Trophoblast cell (in vitro differentiated cells and primary cell): ENCODE measurements around the gene LMO2.
"Not testable (repeated sequence)": the region's sequence is repeated elsewhere in the genome, so short reads cannot be mapped to it uniquely, and the experiment has no call there.

Experiments used
- DNase-seq, 2 donors: peaks; one replicate each; pipeline ENCODE4 v3.0.0-alpha.2; 2016
- H2AFZ ChIP-seq: 2 replicates; pipeline ENCODE4 v1.6.1; 2013; ENCODE audit warnings: low read length, moderate library complexity, mild to moderate bottlenecking; ENCODE audit not compliant: insufficient read depth, poor library complexity
- H2AK5ac ChIP-seq: 2 replicates; pipeline ENCODE4 v1.6.1; 2013; ENCODE audit warnings: mild to moderate bottlenecking, low read length
- H2BK120ac ChIP-seq: 2 replicates; pipeline ENCODE4 v1.6.1; 2013; ENCODE audit warnings: low read length, mild to moderate bottlenecking, moderate library complexity; ENCODE audit not compliant: insufficient read depth, poor library complexity
- H2BK12ac ChIP-seq: 2 replicates; pipeline ENCODE4 v1.6.1; 2013; ENCODE audit warnings: mild to moderate bottlenecking, low read length, moderate library complexity
- H2BK5ac ChIP-seq: 2 replicates; pipeline ENCODE4 v1.6.1; 2013; ENCODE audit warnings: low read length, low read depth, moderate library complexity, mild to moderate bottlenecking; ENCODE audit not compliant: poor library complexity
- H3K14ac ChIP-seq: 2 replicates; pipeline ENCODE4 v1.6.1; 2013; ENCODE audit warnings: mild to moderate bottlenecking, low read length
- H3K18ac ChIP-seq: 2 replicates; pipeline ENCODE4 v1.6.1; 2013; ENCODE audit warnings: mild to moderate bottlenecking, low read length
- H3K23ac ChIP-seq: 2 replicates; pipeline ENCODE4 v1.6.1; 2013; ENCODE audit warnings: low read length
- H3K27ac ChIP-seq: 2 replicates; pipeline ENCODE4 v1.5.1; 2013; ENCODE audit warnings: low read depth, mild to moderate bottlenecking, inconsistent platforms, low read length, moderate library complexity
- H3K27me3 ChIP-seq: 2 replicates; pipeline ENCODE4 v1.6.1; 2013; ENCODE audit warnings: inconsistent platforms, mild to moderate bottlenecking, low read length, moderate library complexity; ENCODE audit not compliant: insufficient read depth
- H3K36me3 ChIP-seq, 2 experiments: 1 replicate in 1 of 2; 2 replicates in 1 of 2; pipeline ENCODE4 v1.6.1; 2013; ENCODE audit warnings: low read length in 2 of 2, mild to moderate bottlenecking in 2 of 2, moderate library complexity in 1 of 2; ENCODE audit not compliant: insufficient read depth in 2 of 2, control insufficient read depth in 1 of 2
- H3K4ac ChIP-seq: 2 replicates; pipeline ENCODE4 v1.6.1; 2013; ENCODE audit warnings: low read depth, mild to moderate bottlenecking, low read length, moderate library complexity
- H3K4me1 ChIP-seq, 2 experiments: 1 replicate in 1 of 2; 2 replicates in 1 of 2; pipeline ENCODE4 v1.6.1; 2013; ENCODE audit warnings: low read length in 2 of 2, mild to moderate bottlenecking in 2 of 2, moderate library complexity in 1 of 2; ENCODE audit not compliant: insufficient read depth in 2 of 2, control insufficient read depth in 1 of 2
- H3K4me2 ChIP-seq: 2 replicates; pipeline ENCODE4 v1.6.1; 2013; ENCODE audit warnings: inconsistent platforms, mild to moderate bottlenecking, low read length, moderate library complexity
- H3K4me3 ChIP-seq: 2 replicates; pipeline ENCODE4 v1.5.1; 2013; ENCODE audit warnings: mild to moderate bottlenecking, low read depth, low read length, inconsistent platforms
- H3K79me1 ChIP-seq: one replicate; pipeline ENCODE4 v1.6.1; 2013; ENCODE audit warnings: low read length
- H3K79me2 ChIP-seq: 2 replicates; pipeline ENCODE4 v1.6.1; 2013; ENCODE audit warnings: low read length, mild to moderate bottlenecking; ENCODE audit not compliant: control insufficient read depth, insufficient read depth, poor library complexity
- H3K9ac ChIP-seq: 2 replicates; pipeline ENCODE4 v1.6.1; 2013; ENCODE audit warnings: mild to moderate bottlenecking, low read length
- H3K9me3 ChIP-seq: 2 replicates; pipeline ENCODE4 v1.6.1; 2013; ENCODE audit warnings: low read depth, mild to moderate bottlenecking, control low read depth, inconsistent platforms, low read length; ENCODE audit not compliant: insufficient read depth
- H4K12ac ChIP-seq: 2 replicates; pipeline ENCODE4 v1.6.1; 2013; ENCODE audit warnings: low read depth, mild to moderate bottlenecking, low read length, moderate library complexity
- H4K8ac ChIP-seq: 2 replicates; pipeline ENCODE4 v1.6.1; 2013; ENCODE audit warnings: low read depth, mild to moderate bottlenecking, low read length, moderate library complexity
- H4K91ac ChIP-seq: one replicate; pipeline ENCODE4 v1.6.1; 2013; ENCODE audit warnings: low read depth, mild to moderate bottlenecking, low read length, moderate library complexity
- WGBS: extraction: QIAGEN DNeasy Blood & Tissue Kit; methylation state at CpG from one replicate; pipeline ENCODE4 v1.1.7; 2013; ENCODE audit warnings: missing lambda C conversion rate; ENCODE audit not compliant: insufficient read length, insufficient coverage; ENCODE audit errors: extremely low coverage; 5-methylcytosine and 5-hydroxymethylcytosine counted together

LMO2 gene

GRCh38 chr11:33919645-33920044, 27.8 kb upstream of the LMO2 start:
- Histone ChIP-seq H2BK5ac (no peak overlapping the region), H4K8ac (no peak overlapping the region), H3K9me3 (peaks cover 3% of the 10 kb centered on the region), H2AFZ (no peak overlapping the region), H3K27ac (no peak overlapping the region), H3K14ac (no peak overlapping the region), H3K36me3 (no peaks in the 10 kb centered on the region), H2AK5ac (no peak overlapping the region), H3K4me3 (no peak overlapping the region), H3K4me1 (no peaks in the 10 kb centered on the region), H3K79me1 (no peaks in the 10 kb centered on the region), H3K79me2 (no peaks in the 10 kb centered on the region), H3K23ac (no peak overlapping the region), H2BK120ac (no peak overlapping the region), H4K12ac (no peak overlapping the region), H3K4ac (no peak overlapping the region), H4K91ac (no peak overlapping the region), H3K4me2 (no peak overlapping the region), H3K18ac (no peak overlapping the region), H3K9ac (no peak overlapping the region), H3K27me3 (no peaks in the 10 kb centered on the region), H2BK12ac (no peak overlapping the region)
- no CpG with 5 or more reads among the region's 1 CpG for WGBS
- DNase-seq: no peak

DNA sequence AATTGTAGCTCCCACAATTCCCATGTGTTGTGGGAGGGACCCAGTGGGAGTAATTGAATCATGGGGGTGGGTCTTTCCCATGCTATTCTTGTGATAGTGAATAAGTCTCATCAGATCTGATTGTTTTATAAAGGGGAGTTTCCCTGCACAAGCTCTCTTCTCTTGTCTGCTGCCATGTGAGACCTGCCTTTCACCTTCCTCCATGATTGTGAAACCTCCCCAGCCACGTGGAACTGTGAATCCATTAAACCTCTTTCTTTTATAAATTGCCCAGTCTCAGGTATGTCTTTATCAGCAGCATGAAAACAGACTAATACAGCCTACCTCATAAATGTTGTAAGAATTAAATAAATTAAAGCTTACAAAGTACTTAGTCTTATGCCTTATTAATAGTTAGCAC, 25.5 kb upstream of the LMO2 start:
- DNase-seq, H3K79me1 ChIP-seq, H3K27ac ChIP-seq, H2BK120ac ChIP-seq, H3K4me2 ChIP-seq, H4K8ac ChIP-seq, H2AK5ac ChIP-seq, H2AFZ ChIP-seq, H3K9me3 ChIP-seq, H3K14ac ChIP-seq, H3K18ac ChIP-seq, H3K4me3 ChIP-seq, H3K23ac ChIP-seq, H3K36me3 ChIP-seq, H3K27me3 ChIP-seq, H3K79me2 ChIP-seq, H4K91ac ChIP-seq, H2BK5ac ChIP-seq, H4K12ac ChIP-seq, H2BK12ac ChIP-seq, H3K9ac ChIP-seq, H3K4ac ChIP-seq, H3K4me1 ChIP-seq: not testable (repeated sequence)
- no CpG with 5 or more reads among the region's 1 CpG for WGBS

- Histone ChIP-seq H3K36me3 (no peaks in the 10 kb centered on the region), H3K4me3 (no peak overlapping the region), H3K4me1 (no peaks in the 10 kb centered on the region), H3K9ac (no peak overlapping the region), H2BK120ac (no peak overlapping the region), H2AK5ac (no peak overlapping the region), H3K27me3 (no peaks in the 10 kb centered on the region), H3K23ac (no peak overlapping the region), H3K79me2 (no peaks in the 10 kb centered on the region), H3K9me3 (peaks cover 3% of the 10 kb centered on the region), H3K18ac (no peak overlapping the region), H2BK5ac (no peak overlapping the region), H3K4me2 (no peak overlapping the region), H4K91ac (no peak overlapping the region), H3K27ac (no peak overlapping the region), H3K4ac (no peak overlapping the region), H3K14ac (no peak overlapping the region), H2BK12ac (no peak overlapping the region), H4K12ac (no peak overlapping the region), H3K79me1 (no peaks in the 10 kb centered on the region), H4K8ac (no peak overlapping the region), H2AFZ (no peak overlapping the region)
- DNase-seq: no peak
Observed at GRCh38 chr11:33916736-33917135, 24.9 kb upstream of the LMO2 start.

DNA sequence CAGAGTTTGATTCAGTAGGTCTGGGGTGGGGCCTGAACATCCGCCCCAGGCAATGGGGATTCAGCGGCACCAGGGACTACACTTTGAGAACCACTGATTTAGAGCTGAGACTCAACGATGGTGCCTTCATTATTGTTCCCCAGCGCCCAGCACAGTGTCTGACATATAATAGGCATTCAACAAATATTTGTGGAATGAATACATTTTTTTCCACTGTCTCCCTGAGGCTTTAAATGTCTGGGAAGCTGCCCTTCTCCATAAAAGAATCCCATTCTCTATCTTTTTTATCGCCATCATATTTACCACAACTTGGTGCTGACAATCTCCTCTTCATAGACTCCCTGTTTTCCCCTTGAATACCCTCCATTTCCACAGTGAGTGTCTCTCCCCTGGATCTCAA, 23.6 kb upstream of the LMO2 start:
- no CpG with 5 or more reads among the region's 5 CpGs for WGBS
- peak in 1 of 2 donors; percentile 65 for DNase-seq

More for the DNA sequence above, 23.6 kb upstream of the LMO2 start:
- Histone ChIP-seq H2BK5ac (no peak overlapping the region), H3K4me1 (no peaks in the 10 kb centered on the region), H2AFZ (no peak overlapping the region), H3K79me2 (no peaks in the 10 kb centered on the region), H3K36me3 (no peaks in the 10 kb centered on the region), H4K12ac (no peak overlapping the region), H3K27me3 (no peaks in the 10 kb centered on the region), H3K14ac (no peak overlapping the region), H4K8ac (no peak overlapping the region), H3K4ac (no peak overlapping the region), H2BK12ac (no peak overlapping the region), H3K9ac (no peak overlapping the region), H3K27ac (no peak overlapping the region), H3K79me1 (no peaks in the 10 kb centered on the region), H3K9me3 (peaks cover 3% of the 10 kb centered on the region), H2BK120ac (no peak overlapping the region), H2AK5ac (no peak overlapping the region), H3K4me2 (no peak overlapping the region), H3K4me3 (no peak overlapping the region), H3K18ac (no peak overlapping the region), H4K91ac (no peak overlapping the region), H3K23ac (no peak overlapping the region)
